ENCODE data around the gene LOXL4. TPM values are rescaled to one million over a fixed set of nuclear protein-coding genes. Genes with fewer than 3 reads are reported as not detected.

Gene LOXL4
- total and polyA plus RNA-seq, 8 donors = 0.29 to 23.7 (median 1.7) TPM

DNA sequence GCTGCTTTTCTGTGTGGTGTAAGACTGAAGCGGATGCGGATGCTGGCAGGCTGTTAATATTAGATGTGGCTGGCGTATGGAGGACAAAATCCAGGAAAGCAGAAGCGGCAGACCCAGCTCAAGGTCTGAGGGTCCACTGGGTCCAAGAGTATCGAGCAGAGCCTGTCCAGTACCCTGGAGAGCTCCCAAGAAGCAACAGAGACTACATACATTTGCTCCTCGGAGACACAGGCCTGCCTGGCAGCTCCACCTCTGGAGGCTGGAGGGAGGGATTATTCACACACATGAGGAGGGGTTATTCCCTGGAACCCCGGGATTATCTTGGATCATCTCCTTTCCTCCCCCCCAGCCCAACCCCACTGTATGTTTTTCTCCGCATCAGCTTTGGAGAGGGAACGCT is 31.3 kb upstream of the LOXL4 start:
- intact Hi-C loops (cut with DNase I; ENCODE audit: low total_unique reads) = no loop called here
- Histone ChIP-seq H3K27me3 (peaks cover 0 to 53% (median 6%) of the 10 kb centered on the region in 3 donors), H3K27ac (no peak overlapping the region), H3K9me3 (no peaks in the 10 kb centered on the region), H3K4me3 (no peak overlapping the region), H3K36me3 (no peaks in the 10 kb centered on the region), H3K4me1 (no peaks in the 10 kb centered on the region)
- TF ChIP-seq, protein P1, sequence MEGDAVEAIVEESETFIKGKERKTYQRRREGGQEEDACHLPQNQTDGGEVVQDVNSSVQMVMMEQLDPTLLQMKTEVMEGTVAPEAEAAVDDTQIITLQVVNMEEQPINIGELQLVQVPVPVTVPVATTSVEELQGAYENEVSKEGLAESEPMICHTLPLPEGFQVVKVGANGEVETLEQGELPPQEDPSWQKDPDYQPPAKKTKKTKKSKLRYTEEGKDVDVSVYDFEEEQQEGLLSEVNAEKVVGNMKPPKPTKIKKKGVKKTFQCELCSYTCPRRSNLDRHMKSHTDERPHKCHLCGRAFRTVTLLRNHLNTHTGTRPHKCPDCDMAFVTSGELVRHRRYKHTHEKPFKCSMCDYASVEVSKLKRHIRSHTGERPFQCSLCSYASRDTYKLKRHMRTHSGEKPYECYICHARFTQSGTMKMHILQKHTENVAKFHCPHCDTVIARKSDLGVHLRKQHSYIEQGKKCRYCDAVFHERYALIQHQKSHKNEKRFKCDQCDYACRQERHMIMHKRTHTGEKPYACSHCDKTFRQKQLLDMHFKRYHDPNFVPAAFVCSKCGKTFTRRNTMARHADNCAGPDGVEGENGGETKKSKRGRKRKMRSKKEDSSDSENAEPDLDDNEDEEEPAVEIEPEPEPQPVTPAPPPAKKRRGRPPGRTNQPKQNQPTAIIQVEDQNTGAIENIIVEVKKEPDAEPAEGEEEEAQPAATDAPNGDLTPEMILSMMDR (IDR thresholded peaks at IDR 0.05) = no peak
- no peak for TF ChIP-seq EP300 (IDR thresholded peaks at IDR 0.05)
- no peak for TF ChIP-seq POLR2AphosphoS5 (IDR thresholded peaks at IDR 0.05)
- TF ChIP-seq POLR2A (IDR thresholded peaks at IDR 0.05) = no peak
- 54 to 62% (median 55%) methylated on average over 9 of the region's 9 CpGs for WGBS, 5 donors
- peak in 1 of 2 donors; percentile 35 for DNase-seq

- no peak overlapping the region for H3K4me3 ChIP-seq
- H3K9me3 ChIP-seq = no peaks in the 10 kb centered on the region
- no peaks in the 10 kb centered on the region for H3K36me3 ChIP-seq
- 57 to 95% (median 80%) methylated on average over 1 of the region's 1 CpG for WGBS, 5 donors
- TF ChIP-seq, protein P1 (IDR thresholded peaks at IDR 0.05) = no peak
- TF ChIP-seq EP300 (IDR thresholded peaks at IDR 0.05) (no peak), POLR2AphosphoS5 (IDR thresholded peaks at IDR 0.05) (no peak), POLR2A (IDR thresholded peaks at IDR 0.05) (no peak)
- intact Hi-C loops (cut with DNase I; ENCODE audit: low total_unique reads) = no loop called here
- peaks cover 0 to 9% (median 0%) of the 10 kb centered on the region in 4 donors for H3K4me1 ChIP-seq
- H3K27ac ChIP-seq = no peak overlapping the region
- DNase-seq = no peak
- H3K27me3 ChIP-seq = peaks cover 0 to 35% (median under 1%) of the 10 kb centered on the region in 3 donors
Measured at GRCh38 chr10:98296524-98296923, 28.5 kb upstream of the LOXL4 start.

GRCh38 chr10:98295907-98296306 is 27.9 kb upstream of the LOXL4 start:
- intact Hi-C loops (cut with DNase I; ENCODE audit: low total_unique reads) = no loop called here
- DNase-seq = no peak
- TF ChIP-seq POLR2A (IDR thresholded peaks at IDR 0.05) (no peak), EP300 (IDR thresholded peaks at IDR 0.05) (no peak), POLR2AphosphoS5 (IDR thresholded peaks at IDR 0.05) (no peak)
- TF ChIP-seq, protein P1 (IDR thresholded peaks at IDR 0.05) = no peak
- no peaks in the 10 kb centered on the region for H3K9me3 ChIP-seq
- no peaks in the 10 kb centered on the region for H3K36me3 ChIP-seq
- H3K27ac ChIP-seq = no peak overlapping the region
- peaks cover 0 to 30% (median 0%) of the 10 kb centered on the region in 3 donors for H3K27me3 ChIP-seq
- H3K4me1 ChIP-seq = peaks cover 0 to 9% (median 0%) of the 10 kb centered on the region in 4 donors
- WGBS, 5 donors = 25 to 34% (median 31%) methylated on average over 5 of the region's 5 CpGs
- H3K4me3 ChIP-seq = no peak overlapping the region

- no peak for TF ChIP-seq POLR2AphosphoS5 (IDR thresholded peaks at IDR 0.05)
- TF ChIP-seq, protein P1 (IDR thresholded peaks at IDR 0.05) = no peak
- no peak for TF ChIP-seq EP300 (IDR thresholded peaks at IDR 0.05)
- no peak for TF ChIP-seq POLR2A (IDR thresholded peaks at IDR 0.05)
- Histone ChIP-seq H3K4me3 (no peak overlapping the region), H3K27ac (no peak overlapping the region), H3K4me1 (peaks cover 0 to 9% (median 0%) of the 10 kb centered on the region in 4 donors), H3K36me3 (no peaks in the 10 kb centered on the region), H3K27me3 (peaks cover 0 to 25% (median 0%) of the 10 kb centered on the region in 3 donors), H3K9me3 (no peaks in the 10 kb centered on the region)
- 43 to 53% (median 48%) methylated on average over 4 of the region's 4 CpGs for WGBS, 5 donors
- intact Hi-C loops (cut with DNase I; ENCODE audit: low total_unique reads) = no loop called here
- no peak for DNase-seq
Measured at GRCh38 chr10:98295401-98295811, 27.4 kb upstream of the LOXL4 start.

All from stomach (tissue), 9 donors.